Hepatocyte (in vitro differentiated cells): ENCODE results near the gene PRAC1. TPM values are rescaled to one million over a fixed set of nuclear protein-coding genes. Genes with fewer than 3 reads are reported as not detected.

Experiments used
- DNase-seq: peaks from one replicate; pipeline ENCODE4 v3.0.0-alpha.2; 2016; ENCODE audit warnings: low spot score
- H2AFZ ChIP-seq: fragments of 200-600 bp; sonication (generic); 2 replicates; pipeline ENCODE4 v1.6.0; 2016; ENCODE audit warnings: antibody characterized with exemption, mild to moderate bottlenecking
- H3K27ac ChIP-seq: fragments of 200-600 bp; sonication (generic); 2 replicates; pipeline ENCODE4 v1.5.1; 2016; ENCODE audit warnings: mild to moderate bottlenecking
- H3K27me3 ChIP-seq: fragments of 200-600 bp; sonication (generic); 2 replicates; pipeline ENCODE4 v1.6.1; 2016
- H3K36me3 ChIP-seq: fragments of 200-600 bp; sonication (generic); replicated peaks from 2 replicates; pipeline ENCODE4 v1.5.1; 2016; ENCODE audit warnings: low read depth; ENCODE audit not compliant: insufficient read depth
- H3K4me1 ChIP-seq: fragments of 200-600 bp; sonication (generic); 2 replicates; pipeline ENCODE4 v1.5.1; 2016; ENCODE audit warnings: mild to moderate bottlenecking, moderate library complexity; ENCODE audit not compliant: insufficient read depth
- H3K4me2 ChIP-seq: fragments of 200-600 bp; sonication (generic); 2 replicates; pipeline ENCODE4 v1.6.0; 2016
- H3K4me3 ChIP-seq: fragments of 200-600 bp; sonication (generic); 2 replicates; pipeline ENCODE4 v1.5.1; 2016; ENCODE audit warnings: mild to moderate bottlenecking
- H3K79me2 ChIP-seq: fragments of 200-600 bp; sonication (generic); 2 replicates; pipeline ENCODE4 v1.6.0; 2017; ENCODE audit warnings: mild to moderate bottlenecking
- H3K9me2 ChIP-seq: fragments of 200-600 bp; sonication (generic); replicated peaks from 2 replicates; pipeline ENCODE4 v1.6.0; 2017; ENCODE audit warnings: mild to moderate bottlenecking; ENCODE audit not compliant: insufficient read depth
- H3K9me3 ChIP-seq: fragments of 200-600 bp; sonication (generic); 2 replicates; pipeline ENCODE4 v1.5.1; 2016; ENCODE audit warnings: low read depth, mild to moderate bottlenecking
- H4K20me1 ChIP-seq: fragments of 200-600 bp; sonication (generic); 2 replicates; pipeline ENCODE4 v1.6.0; 2016; ENCODE audit warnings: mild to moderate bottlenecking; ENCODE audit not compliant: insufficient read depth, poor library complexity, severe bottlenecking
- EZH2 ChIP-seq: fragments of 200-600 bp; sonication (generic); IDR thresholded peaks from 2 replicates; pipeline ENCODE4 v1.6.1; 2016; ENCODE audit warnings: antibody characterized with exemption, mild to moderate bottlenecking, borderline replicate concordance
- EZH2phosphoT487 ChIP-seq: fragments of 200-600 bp; sonication (generic); IDR thresholded peaks from one replicate; pipeline ENCODE4 v1.6.1; 2018; ENCODE audit warnings: antibody characterized with exemption, mild to moderate bottlenecking, low read depth, moderate library complexity; ENCODE audit not compliant: unreplicated experiment, severe bottlenecking
- WGBS: methylation state at CpG from one replicate; pipeline ENCODE4 v1.1.6; 2016; ENCODE audit warnings: low lambda C conversion rate; ENCODE audit errors: missing lambda C conversion rate; 5-methylcytosine and 5-hydroxymethylcytosine counted together
- polyA plus RNA-seq: library from polyadenylated mRNA; unstranded; fragments of >200 nt; fragmentation: Nextera tagmentation; extraction: Ambion mirVana; gene quantifications from 2 replicates; pipeline ENCODE4 v1.2.1, GENCODE V29; 2016
- total RNA-seq: library from RNA; depleted of rRNA; stranded (reverse); fragments of >200 nt; gene quantifications from 2 replicates; pipeline ENCODE4 v1.2.3, GENCODE V29; 2014
- TF ChIP-seq, protein P1 (sequence below): fragments of 200-600 bp; sonication (generic); IDR thresholded peaks from 2 replicates; pipeline ENCODE4 v1.5.1; 2016; ENCODE audit warnings: antibody characterized with exemption, mild to moderate bottlenecking; ENCODE audit not compliant: poor library complexity

The PRAC1 gene
- total and polyA plus RNA-seq, 2 experiments from 2014 or later: not detected

DNA sequence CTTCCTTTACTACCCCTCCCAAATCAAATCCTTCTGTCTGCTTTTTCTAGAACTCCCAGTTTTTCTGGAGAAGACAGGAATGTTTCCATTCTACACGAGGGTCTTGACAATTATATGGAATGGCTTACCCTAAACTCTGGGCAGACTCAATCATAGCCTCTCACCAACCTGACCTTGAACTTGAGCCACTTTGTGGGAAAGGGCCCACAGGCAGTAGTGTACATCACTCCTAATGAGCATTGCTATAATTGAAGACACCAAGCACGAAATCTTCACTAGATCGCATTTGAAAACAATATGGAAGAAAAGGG, 7.9 kb upstream of the PRAC1 start:
- Histone ChIP-seq H3K27ac (no peak overlapping the region), H3K4me2 (no peak overlapping the region), H2AFZ (no peak overlapping the region), H3K36me3 (no peaks in the 10 kb centered on the region), H3K27me3 (peaks cover 99% of the 10 kb centered on the region), H3K9me2 (no peaks in the 10 kb centered on the region), H3K4me3 (no peak overlapping the region), H3K9me3 (no peaks in the 10 kb centered on the region), H3K4me1 (peaks cover 9% of the 10 kb centered on the region), H3K79me2 (no peaks in the 10 kb centered on the region), H4K20me1 (no peaks in the 10 kb centered on the region)
- no peak for DNase-seq
- TF ChIP-seq EZH2: no peak
- TF ChIP-seq, protein P1, sequence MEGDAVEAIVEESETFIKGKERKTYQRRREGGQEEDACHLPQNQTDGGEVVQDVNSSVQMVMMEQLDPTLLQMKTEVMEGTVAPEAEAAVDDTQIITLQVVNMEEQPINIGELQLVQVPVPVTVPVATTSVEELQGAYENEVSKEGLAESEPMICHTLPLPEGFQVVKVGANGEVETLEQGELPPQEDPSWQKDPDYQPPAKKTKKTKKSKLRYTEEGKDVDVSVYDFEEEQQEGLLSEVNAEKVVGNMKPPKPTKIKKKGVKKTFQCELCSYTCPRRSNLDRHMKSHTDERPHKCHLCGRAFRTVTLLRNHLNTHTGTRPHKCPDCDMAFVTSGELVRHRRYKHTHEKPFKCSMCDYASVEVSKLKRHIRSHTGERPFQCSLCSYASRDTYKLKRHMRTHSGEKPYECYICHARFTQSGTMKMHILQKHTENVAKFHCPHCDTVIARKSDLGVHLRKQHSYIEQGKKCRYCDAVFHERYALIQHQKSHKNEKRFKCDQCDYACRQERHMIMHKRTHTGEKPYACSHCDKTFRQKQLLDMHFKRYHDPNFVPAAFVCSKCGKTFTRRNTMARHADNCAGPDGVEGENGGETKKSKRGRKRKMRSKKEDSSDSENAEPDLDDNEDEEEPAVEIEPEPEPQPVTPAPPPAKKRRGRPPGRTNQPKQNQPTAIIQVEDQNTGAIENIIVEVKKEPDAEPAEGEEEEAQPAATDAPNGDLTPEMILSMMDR: no peak
- TF ChIP-seq EZH2phosphoT487: no peak
- WGBS: 59% methylated on average over 3 of the region's 3 CpGs

DNA sequence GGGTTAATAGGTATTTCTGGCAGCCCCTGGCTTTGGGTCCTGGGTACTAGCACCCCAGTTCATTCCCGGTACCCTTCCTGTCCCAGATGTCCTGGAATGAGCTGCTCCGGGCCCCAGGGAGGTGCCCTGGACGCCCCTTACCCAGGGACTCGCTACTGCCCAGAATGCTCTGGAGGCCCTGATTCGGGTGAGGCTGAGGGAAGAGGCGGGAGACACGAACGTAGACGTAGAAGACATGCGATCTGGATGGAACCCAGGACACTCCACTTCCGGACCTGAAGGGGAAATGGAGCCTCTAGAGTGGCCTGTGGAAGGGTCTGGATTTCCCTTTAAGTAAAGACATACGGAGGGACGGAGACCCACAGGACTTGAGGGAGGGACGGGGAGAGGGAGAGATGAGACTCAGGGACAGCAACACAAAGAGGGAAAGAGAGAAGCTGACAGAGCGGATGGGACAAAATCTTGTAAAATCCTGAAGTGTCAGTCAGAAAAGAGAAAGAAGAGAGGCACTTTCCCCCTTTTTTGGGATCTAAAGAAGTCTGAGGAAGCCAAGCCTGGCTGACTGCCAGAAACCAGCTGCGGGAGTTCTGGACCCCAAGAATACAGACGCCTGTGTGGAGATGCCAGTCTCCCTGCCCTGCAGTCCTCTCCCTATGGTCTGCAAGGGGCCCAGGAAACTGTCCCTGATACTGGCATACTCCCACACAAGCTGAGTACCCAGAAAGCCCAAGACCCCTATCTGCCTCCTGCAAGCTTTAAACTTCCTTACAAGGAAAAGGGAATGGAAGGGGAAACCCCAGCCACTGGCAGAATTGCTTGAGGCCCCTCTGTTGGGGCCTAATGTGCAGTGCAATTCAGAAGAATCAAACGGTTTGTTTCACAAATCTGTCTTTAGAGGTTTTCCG, 7.3 kb upstream of the PRAC1 start:
- no peaks in the 10 kb centered on the region for H3K9me2 ChIP-seq
- TF ChIP-seq, protein P1: no peak
- TF ChIP-seq EZH2: peak; percentile 72
- 11% methylated on average over 19 of the region's 19 CpGs for WGBS
- peaks cover 9% of the 10 kb centered on the region for H3K4me1 ChIP-seq
- no peak for DNase-seq
- no peaks in the 10 kb centered on the region for H3K9me3 ChIP-seq
- peak overlapping the region; percentile 43 for H3K27ac ChIP-seq
- H2AFZ ChIP-seq: peak overlapping the region; percentile 60
- H4K20me1 ChIP-seq: no peaks in the 10 kb centered on the region
- H3K36me3 ChIP-seq: no peaks in the 10 kb centered on the region
- H3K4me3 ChIP-seq: no peak overlapping the region
- peak overlapping the region; percentile 86 for H3K4me2 ChIP-seq
- no peaks in the 10 kb centered on the region for H3K79me2 ChIP-seq
- H3K27me3 ChIP-seq: peaks cover 99% of the 10 kb centered on the region

DNA sequence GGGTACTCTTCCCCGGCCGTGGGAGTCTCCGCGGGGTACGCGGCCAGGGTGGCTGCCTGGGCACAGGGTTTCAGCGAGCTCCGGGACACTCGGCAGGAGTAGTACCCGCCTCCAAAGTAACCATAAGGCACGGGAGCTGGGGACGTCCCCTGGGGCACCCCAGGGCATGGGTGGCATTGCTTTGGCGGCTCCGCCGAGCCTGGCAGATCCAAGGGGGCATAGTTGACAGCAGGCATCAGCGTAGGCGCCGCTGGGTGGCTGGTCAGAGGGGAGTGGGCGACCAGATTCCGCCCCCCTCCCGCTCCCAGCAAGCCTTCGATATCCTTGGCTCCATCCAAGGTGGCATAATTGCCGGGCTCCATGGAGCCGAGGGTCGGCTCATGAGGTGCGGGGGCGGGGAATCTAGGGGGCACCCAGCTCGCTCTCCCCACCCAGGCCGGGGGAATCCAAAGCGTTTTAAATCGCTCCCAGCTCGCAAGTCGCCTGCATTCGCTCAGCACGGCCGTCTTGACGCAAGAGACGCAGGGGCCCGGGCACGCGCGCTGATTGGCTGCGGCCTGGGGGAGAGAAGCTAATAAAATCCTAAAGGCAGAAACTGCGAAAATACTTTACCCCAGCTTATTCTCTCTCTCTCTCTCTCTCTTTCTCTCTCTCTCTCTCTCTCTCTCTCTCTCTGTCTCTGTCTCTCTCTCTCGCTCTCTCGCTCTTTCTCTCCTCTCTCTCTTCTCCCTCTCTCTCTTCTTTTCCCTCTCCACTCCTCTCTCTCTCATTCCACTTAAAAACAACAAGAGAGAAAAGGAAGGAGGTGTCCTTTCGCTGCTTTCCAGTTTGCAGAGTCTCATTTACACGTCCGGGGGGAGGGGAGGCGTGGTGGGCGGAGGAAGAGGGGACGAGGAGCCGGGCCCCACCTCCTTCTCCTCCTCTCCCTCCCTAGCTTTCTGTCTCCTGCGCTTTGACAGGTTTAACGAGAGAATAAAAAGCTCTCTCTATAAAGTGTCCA, 6.2 kb upstream of the PRAC1 start, which contains the start of gene HOXB13:
HOXB13 (minus strand) TSS at position 519 of the 1,000 bp plus-strand sequence; CDS start at position 362, 157 bp downstream.
- peak within 1 kb of the TSS; percentile 60 for H2AFZ ChIP-seq
- DNase-seq: peak; percentile 67
- peak within 1 kb of the TSS; percentile 86 for H3K4me2 ChIP-seq
- no peaks in the 10 kb centered on the region for H3K79me2 ChIP-seq
- H4K20me1 ChIP-seq: no peaks in the 10 kb centered on the region
- H3K9me3 ChIP-seq: no peaks in the 10 kb centered on the region
- H3K27me3 ChIP-seq: peaks cover 98% of the 10 kb centered on the region
- peak within 1 kb of the TSS; percentile 26 for H3K4me3 ChIP-seq
- no peaks in the 10 kb centered on the region for H3K36me3 ChIP-seq
- H3K27ac ChIP-seq: peak within 1 kb of the TSS; percentile 43
- H3K9me2 ChIP-seq: no peaks in the 10 kb centered on the region
- H3K4me1 ChIP-seq: peaks cover 9% of the 10 kb centered on the region
- peak; percentile 68 for TF ChIP-seq EZH2
- TF ChIP-seq, protein P1: no peak
- peak; percentile 3 for TF ChIP-seq EZH2phosphoT487
- 13% methylated on average over 37 of the region's 55 CpGs for WGBS
